Measurements from ENCODE around the gene TTC39C. TPM values are rescaled to one million over a fixed set of nuclear protein-coding genes. Genes with fewer than 3 reads are reported as not detected.
"Not testable (repeated sequence)": the region's sequence is repeated elsewhere in the genome, so short reads cannot be mapped to it uniquely, and the experiment has no call there.

TTC39C gene
- total RNA-seq, 4 donors from 2014 or later: 24.7 to 39.1 (median 34.2) TPM

- TF ChIP-seq CTCF (IDR thresholded peaks at IDR 0.05): no peak
- DNase-seq (ENCODE audit: low spot score) (no peak), ATAC-seq (ENCODE audit: low FRiP score) (no peak)
Measured at GRCh38 chr18:24071779-24072178, 57.2 kb downstream of the TTC39C start.

DNA sequence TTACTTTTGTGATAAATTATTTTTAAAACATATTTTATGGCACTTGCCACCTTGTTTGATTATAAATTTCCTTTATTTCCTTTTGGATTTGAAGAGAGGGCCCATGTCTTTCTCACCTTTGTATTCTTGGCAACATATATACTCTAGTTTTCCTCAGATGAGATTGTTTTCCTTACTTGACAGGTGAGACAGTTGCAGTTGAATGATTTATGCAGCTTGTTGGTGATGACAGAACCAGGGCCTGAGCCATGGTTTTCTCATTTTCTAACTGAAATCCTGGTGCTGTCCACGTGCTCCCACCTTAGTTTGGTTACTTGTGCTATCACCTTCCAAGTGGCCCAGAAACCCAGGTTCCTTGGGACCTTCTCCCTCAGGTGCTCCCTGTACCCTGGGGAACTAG lies 58.2 kb downstream of the TTC39C start:
- no peak for TF ChIP-seq CTCF (IDR thresholded peaks at IDR 0.05)
- no peak for ATAC-seq (ENCODE audit: low FRiP score)
- no peak for DNase-seq (ENCODE audit: low spot score)

- DNase-seq (ENCODE audit: low spot score): no peak
- no peak for TF ChIP-seq CTCF (IDR thresholded peaks at IDR 0.05)
Measured at GRCh38 chr18:24073791-24074190, 59.2 kb downstream of the TTC39C start.

DNA sequence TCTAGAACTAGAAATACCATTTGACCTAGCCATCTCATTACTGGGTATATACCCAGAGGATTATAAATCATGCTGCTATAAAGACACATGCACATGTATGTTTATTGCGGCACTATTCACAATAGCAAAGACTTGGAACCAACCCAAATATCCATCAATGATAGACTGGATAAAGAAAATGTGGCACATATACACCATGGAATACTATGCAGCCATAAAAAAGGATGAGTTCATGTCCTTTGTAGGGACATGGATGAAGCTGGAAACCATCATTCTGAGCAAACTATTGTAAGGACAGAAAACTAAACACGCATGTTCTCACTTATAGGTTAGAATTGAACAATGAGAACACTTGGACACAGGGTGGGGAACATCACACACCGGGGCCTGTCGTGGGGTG lies 60.2 kb downstream of the TTC39C start:
- not testable (repeated sequence) for ATAC-seq (ENCODE audit: low FRiP score); DNase-seq (ENCODE audit: low spot score)

More at GRCh38 chr18:24073791-24074190, 59.2 kb downstream of the TTC39C start:
- ATAC-seq (ENCODE audit: low FRiP score): no peak

DNA sequence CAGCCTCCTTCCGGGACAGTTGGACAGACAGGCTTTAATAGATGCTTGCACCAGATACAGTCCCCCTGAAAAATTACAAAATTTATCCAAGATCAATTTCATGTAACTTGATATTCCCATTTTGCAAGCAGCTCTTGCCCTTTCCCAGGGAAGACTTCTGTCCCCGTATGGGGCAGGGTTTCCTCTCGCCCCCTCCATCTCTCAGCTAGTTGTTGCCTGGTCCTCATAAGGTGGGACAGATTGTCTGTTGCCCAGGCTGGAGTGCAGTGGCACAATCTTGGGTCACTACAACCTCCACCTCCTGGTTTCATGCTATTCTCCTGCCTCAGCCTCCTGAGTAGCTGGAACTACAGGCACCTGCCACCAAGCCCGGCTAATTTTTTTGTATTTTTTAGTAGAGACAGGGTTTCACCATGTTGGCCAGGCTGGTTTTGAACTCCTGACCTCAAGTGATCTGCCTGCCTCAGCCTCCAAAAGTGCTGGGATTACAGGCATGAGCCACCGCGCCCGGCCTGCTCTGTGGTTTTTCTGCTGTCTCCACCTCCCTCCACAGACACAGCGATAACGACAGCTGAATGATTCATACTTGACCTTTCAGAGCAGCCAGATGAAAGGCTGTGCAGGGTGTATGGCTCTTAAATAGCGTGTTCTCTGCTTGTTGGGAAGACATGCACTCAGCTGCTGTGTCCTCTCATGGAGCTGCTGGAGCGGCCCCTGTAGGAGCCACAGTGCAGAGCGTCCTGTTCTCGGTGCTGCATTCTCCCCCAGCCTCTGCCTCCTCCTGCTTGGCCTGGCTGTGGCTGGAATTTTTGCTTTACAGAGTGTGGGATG lies 61.4 kb downstream of the TTC39C start:
- TF ChIP-seq CTCF (IDR thresholded peaks at IDR 0.05): no peak
- DNase-seq (ENCODE audit: low spot score) (no peak), ATAC-seq (ENCODE audit: low FRiP score) (peak; percentile 100)

- DNase-seq (ENCODE audit: low spot score) (no peak), ATAC-seq (ENCODE audit: low FRiP score) (no peak)
- no peak for TF ChIP-seq CTCF (IDR thresholded peaks at IDR 0.05)
Measured at GRCh38 chr18:24076950-24077349, 62.4 kb downstream of the TTC39C start.

GRCh38 chr18:24078391-24078790 lies 63.8 kb downstream of the TTC39C start:
- TF ChIP-seq CTCF (IDR thresholded peaks at IDR 0.05): no peak
- ATAC-seq (ENCODE audit: low FRiP score) (no peak), DNase-seq (ENCODE audit: low spot score) (no peak)

All from omental fat pad (tissue), 4 donors.